Effector memory CD8-positive, alpha-beta T cell (primary cell): ENCODE data around the gene BDH1.

Experiments
- ATAC-seq: fragments of 150-1000 bp; cut with Tn5 transposase; replicated peaks from 2 replicates; pipeline ENCODE4 v1.10.0; 2021; ENCODE audit warnings: mild to moderate bottlenecking, moderate library complexity
- DNase-seq, 3 experiments: peaks; one replicate each; pipeline ENCODE4 v3.0.0; 2021
- H3K27ac Mint-ChIP-seq, 2 donors: one replicate each; pipeline ENCODE4 v1.8.0; 2022; ENCODE audit warnings: mild to moderate bottlenecking in 2 of 2, mixed read lengths in 2 of 2, moderate library complexity in 2 of 2
- H3K27me3 Mint-ChIP-seq, 2 donors: one replicate each; pipeline ENCODE4 v1.8.0; 2022; ENCODE audit warnings: mixed read lengths in 2 of 2
- H3K36me3 Mint-ChIP-seq: one replicate; pipeline ENCODE4 v1.8.0; 2022; ENCODE audit warnings: mild to moderate bottlenecking, moderate library complexity, mixed read lengths; ENCODE audit not compliant: insufficient read depth
- H3K4me1 Mint-ChIP-seq, 2 donors: one replicate each; pipeline ENCODE4 v1.8.0; 2022; ENCODE audit warnings: low read depth in 2 of 2, mixed read lengths in 2 of 2
- H3K4me3 Mint-ChIP-seq, 2 donors: one replicate each; pipeline ENCODE4 v1.8.0; 2022; ENCODE audit warnings: mild to moderate bottlenecking in 2 of 2, mixed read lengths in 2 of 2, moderate library complexity in 2 of 2
- H3K9me3 Mint-ChIP-seq, 2 donors: one replicate each; pipeline ENCODE4 v1.8.0; 2022; ENCODE audit warnings: mixed read lengths in 2 of 2

Gene BDH1

DNA sequence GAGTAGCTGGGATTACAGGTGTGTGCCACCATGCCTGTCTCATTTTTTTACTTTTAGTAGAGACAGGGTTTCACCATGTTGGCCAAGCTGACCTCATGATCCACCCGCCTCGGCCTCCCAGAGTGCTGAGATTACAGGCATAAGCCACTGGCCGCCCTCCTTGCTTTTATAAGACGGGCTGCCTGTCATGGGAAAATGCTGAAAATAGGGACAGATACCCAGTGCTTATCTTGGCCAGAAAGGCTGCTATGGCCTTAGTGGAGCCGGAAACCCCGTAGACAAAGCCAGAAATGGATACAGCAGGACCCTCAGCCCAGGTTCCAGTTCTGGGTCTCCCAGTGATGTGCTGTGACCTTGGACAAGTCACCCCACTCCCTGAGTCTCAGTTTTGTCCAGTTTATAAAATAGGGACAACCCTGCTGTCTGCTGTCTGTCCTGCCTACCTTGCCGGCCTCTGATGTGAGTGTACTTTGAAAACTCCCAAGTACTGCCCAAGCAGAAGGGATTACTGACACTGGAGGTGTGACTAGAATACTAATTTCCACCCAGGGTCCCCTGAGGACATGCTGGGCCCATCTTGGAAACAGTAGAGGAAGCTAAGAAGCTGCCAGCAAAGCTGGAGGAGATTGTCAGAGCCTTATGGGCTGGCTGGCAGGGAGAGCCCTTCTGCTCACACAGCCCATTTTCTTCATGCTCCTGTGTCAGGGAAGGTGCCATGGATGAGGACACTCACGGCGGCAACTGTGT is 59.6 kb downstream of the BDH1 start:
- DNase-seq, result no peak
- Mint-ChIP-seq H3K27ac (no peak overlapping the region), H3K9me3 (no peaks in the 10 kb centered on the region), H3K4me3 (no peak overlapping the region), H3K4me1 (no peaks in the 10 kb centered on the region), H3K27me3 (peaks cover 19 to 35% of the 10 kb centered on the region in 2 donors), H3K36me3 (no peaks in the 10 kb centered on the region)
- ATAC-seq, result no peak

- no peaks in the 10 kb centered on the region for H3K4me1 Mint-ChIP-seq
- no peak overlapping the region for H3K27ac Mint-ChIP-seq
- H3K27me3 Mint-ChIP-seq, result peaks cover 19 to 39% of the 10 kb centered on the region in 2 donors
- no peak for DNase-seq
- no peak for ATAC-seq
- H3K4me3 Mint-ChIP-seq, result no peak overlapping the region
- H3K9me3 Mint-ChIP-seq, result no peaks in the 10 kb centered on the region
- no peaks in the 10 kb centered on the region for H3K36me3 Mint-ChIP-seq
Observed at GRCh38 chr3:197495499-197495898, 60.3 kb downstream of the BDH1 start.

GRCh38 chr3:197495059-197495455 is 60.7 kb downstream of the BDH1 start:
- Mint-ChIP-seq H3K9me3 (no peaks in the 10 kb centered on the region), H3K4me3 (no peak overlapping the region), H3K27me3 (peaks cover 19 to 43% of the 10 kb centered on the region in 2 donors), H3K4me1 (no peaks in the 10 kb centered on the region), H3K36me3 (no peaks in the 10 kb centered on the region), H3K27ac (no peak overlapping the region)
- ATAC-seq, result no peak
- no peak for DNase-seq

DNA sequence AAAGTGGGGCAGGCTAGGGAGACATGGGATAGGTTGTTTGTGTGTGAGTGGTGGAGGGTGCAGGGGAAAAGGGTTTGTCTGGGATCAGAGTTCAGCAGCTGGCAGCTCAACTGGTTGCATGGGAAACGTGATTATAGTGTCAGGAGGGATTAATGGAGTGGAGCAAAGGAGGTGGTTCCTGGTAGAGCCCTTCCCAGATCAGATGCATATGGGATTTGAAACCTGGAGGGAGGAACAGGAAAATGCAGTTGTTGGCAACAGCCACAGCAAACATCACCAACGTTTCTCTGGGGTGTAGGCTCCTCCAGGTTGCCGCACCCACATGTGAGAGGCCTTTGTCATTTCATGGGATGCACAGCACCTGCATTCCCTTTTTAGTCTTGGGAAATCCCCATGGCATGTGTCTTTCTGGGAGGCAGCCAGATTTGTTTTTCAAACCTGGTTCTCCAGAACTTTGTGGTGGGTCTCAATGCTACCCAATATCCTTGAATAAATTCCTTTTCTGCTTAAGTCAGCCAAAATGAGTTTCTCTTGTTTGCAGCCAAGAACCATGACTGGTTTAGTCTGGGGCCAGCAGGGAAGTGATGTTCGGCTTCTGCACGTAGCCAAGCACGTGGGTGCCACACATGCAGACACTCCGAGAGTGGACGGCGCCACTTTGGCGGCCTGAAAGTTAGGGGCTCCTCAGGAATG is 61.3 kb downstream of the BDH1 start:
- DNase-seq, result no peak
- no peaks in the 10 kb centered on the region for H3K4me1 Mint-ChIP-seq

GRCh38 chr3:197493049-197493448 is 62.7 kb downstream of the BDH1 start:
- Mint-ChIP-seq H3K36me3 (no peaks in the 10 kb centered on the region), H3K4me3 (no peak overlapping the region), H3K27me3 (peaks cover 19 to 46% of the 10 kb centered on the region in 2 donors), H3K27ac (no peak overlapping the region), H3K4me1 (no peaks in the 10 kb centered on the region), H3K9me3 (no peaks in the 10 kb centered on the region)
- DNase-seq (no peak), ATAC-seq (no peak)

More for the DNA sequence above, 61.3 kb downstream of the BDH1 start:
- Mint-ChIP-seq H3K4me3 (no peak overlapping the region), H3K36me3 (no peaks in the 10 kb centered on the region), H3K27ac (no peak overlapping the region), H3K27me3 (peaks cover 19 to 44% of the 10 kb centered on the region in 2 donors), H3K9me3 (no peaks in the 10 kb centered on the region)
- ATAC-seq, result no peak

- ATAC-seq, result no peak
- Mint-ChIP-seq H3K27ac (no peak overlapping the region), H3K36me3 (no peaks in the 10 kb centered on the region), H3K4me1 (no peaks in the 10 kb centered on the region), H3K27me3 (peaks cover 21 to 55% of the 10 kb centered on the region in 2 donors), H3K4me3 (no peak overlapping the region), H3K9me3 (no peaks in the 10 kb centered on the region)
- DNase-seq, result no peak
Observed at GRCh38 chr3:197491923-197492664, 63.7 kb downstream of the BDH1 start.

DNA sequence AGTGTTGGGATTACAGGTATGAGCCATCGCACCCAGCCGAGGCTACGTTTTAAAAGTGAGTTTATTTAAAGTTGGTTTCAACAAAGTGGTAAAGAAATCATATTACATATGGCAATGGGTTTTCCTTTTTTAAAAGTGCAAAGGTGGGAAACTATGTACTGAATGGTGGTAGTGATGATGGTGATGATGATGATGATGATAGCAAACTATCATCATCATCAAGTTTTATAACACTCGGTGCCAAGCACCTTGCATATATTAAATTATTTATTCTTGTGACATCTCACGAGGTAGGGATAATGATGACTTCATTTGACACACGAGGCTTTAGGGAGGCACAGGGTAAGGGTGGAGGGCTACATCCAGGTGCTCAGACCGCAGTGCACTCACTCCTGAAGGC is 64.3 kb downstream of the BDH1 start:
- H3K36me3 Mint-ChIP-seq, result no peaks in the 10 kb centered on the region
- peaks cover 27 to 59% of the 10 kb centered on the region in 2 donors for H3K27me3 Mint-ChIP-seq
- DNase-seq, result no peak

DNA sequence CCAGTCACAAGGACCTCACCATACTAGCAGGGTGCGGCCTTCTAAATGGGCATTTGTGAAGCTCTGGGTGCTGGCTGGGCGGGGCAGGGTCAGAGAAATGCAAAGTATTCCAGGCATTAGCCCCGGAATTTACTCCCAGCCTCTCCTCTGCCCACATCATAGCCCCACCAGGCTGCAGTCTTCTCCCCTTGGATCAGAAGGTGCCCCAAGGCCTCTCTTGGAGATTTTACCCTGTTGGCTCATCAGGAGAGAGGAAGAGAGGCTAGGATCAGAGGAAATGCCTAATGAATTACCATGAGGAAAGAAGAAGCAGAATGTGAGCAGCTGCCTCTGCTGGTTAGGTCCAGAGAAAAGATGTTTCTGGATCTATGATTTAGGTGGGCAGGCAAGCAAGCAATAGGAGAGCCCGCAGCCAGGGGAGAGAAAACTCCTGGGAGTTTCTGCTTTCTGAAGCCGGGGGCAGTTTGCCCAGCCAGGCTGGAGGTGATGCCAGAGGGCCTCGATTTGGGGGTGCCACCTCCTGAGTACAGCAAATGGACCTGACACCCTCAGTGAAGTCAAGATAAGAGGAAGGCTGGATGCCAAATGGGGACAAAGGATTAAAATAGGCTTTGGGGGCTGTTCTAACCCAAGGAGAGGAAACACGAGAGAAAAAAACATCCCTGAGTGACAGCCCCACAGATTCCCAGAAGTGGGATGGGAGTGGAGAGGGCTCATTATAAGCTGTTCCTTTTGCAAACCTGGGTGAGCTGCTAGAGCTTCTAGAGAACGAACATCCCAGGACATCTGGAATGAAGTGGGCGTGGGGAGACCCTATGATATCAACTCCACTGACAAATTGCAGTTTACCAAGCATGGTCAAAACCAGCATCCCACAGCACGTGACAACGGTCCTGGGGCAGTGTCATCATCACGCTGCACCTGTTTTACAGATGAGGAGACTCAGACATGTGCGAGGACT is 65.4 kb downstream of the BDH1 start:
- peaks cover 27 to 61% of the 10 kb centered on the region in 2 donors for H3K27me3 Mint-ChIP-seq
- no peak overlapping the region for H3K4me3 Mint-ChIP-seq
- ATAC-seq, result no peak
- no peak overlapping the region for H3K27ac Mint-ChIP-seq
- no peaks in the 10 kb centered on the region for H3K4me1 Mint-ChIP-seq
- no peaks in the 10 kb centered on the region for H3K9me3 Mint-ChIP-seq
- DNase-seq, result no peak
- H3K36me3 Mint-ChIP-seq, result no peaks in the 10 kb centered on the region

More for the DNA sequence above, 64.3 kb downstream of the BDH1 start:
- Mint-ChIP-seq H3K27ac (no peak overlapping the region), H3K9me3 (no peaks in the 10 kb centered on the region), H3K4me1 (no peaks in the 10 kb centered on the region), H3K4me3 (no peak overlapping the region)
- no peak for ATAC-seq

DNA sequence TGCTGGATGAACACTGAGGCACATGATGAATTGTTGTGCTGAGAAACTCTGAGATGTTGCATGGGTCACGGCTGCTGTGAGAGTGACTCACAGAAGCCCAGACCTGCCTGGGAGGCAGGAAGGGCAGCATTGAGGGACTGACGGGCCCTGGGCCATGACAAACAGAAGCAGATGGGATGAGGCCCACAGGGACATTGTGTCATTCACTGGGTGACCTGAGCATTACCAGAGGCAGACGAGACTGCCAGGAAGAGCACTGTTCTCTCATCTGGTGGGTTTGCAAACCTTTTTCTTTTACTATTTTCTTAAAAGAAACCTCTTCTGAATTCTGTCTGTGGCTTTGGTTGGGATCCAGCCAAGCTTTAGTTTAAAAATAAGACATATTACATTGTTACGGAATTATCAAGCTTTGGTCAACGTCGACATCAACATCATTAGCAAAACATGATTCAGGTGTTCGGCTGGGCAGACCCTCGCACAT is 67.8 kb downstream of the BDH1 start:
- no peak overlapping the region for H3K27ac Mint-ChIP-seq
- H3K36me3 Mint-ChIP-seq, result no peaks in the 10 kb centered on the region
- peaks cover 10 to 50% of the 10 kb centered on the region in 2 donors for H3K27me3 Mint-ChIP-seq
- H3K4me3 Mint-ChIP-seq, result no peak overlapping the region
- H3K4me1 Mint-ChIP-seq, result no peaks in the 10 kb centered on the region
- ATAC-seq (no peak), DNase-seq (no peak)
- no peaks in the 10 kb centered on the region for H3K9me3 Mint-ChIP-seq

DNA sequence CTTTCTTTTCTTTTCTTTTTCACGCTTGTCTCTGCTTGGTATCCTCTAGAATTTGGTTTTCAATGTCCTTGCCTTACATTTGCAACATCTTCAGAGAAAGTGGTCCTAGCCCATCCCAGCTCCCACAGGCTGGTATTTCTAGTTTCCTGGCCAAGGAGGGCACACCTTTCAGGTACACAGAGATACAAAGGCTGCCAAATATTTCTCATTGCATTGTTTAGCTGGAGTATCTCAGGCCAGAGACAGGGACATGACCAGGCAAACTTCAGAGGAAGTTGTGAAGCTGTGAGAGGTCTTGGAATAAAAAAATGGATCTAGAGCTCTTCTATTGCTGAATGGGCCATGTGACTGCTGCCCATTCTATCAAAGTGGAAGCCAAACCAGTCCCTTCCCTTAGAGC is 68.9 kb downstream of the BDH1 start:
- H3K27ac Mint-ChIP-seq, result no peak overlapping the region
- DNase-seq (no peak), ATAC-seq (no peak)
- H3K9me3 Mint-ChIP-seq, result no peaks in the 10 kb centered on the region
- no peaks in the 10 kb centered on the region for H3K36me3 Mint-ChIP-seq
- H3K4me1 Mint-ChIP-seq, result no peaks in the 10 kb centered on the region
- no peak overlapping the region for H3K4me3 Mint-ChIP-seq
- peaks cover 10 to 39% of the 10 kb centered on the region in 2 donors for H3K27me3 Mint-ChIP-seq

GRCh38 chr3:197485143-197485542 is 70.6 kb downstream of the BDH1 start:
- H3K4me1 Mint-ChIP-seq, result no peaks in the 10 kb centered on the region
- DNase-seq (no peak), ATAC-seq (no peak)
- H3K4me3 Mint-ChIP-seq, result no peak overlapping the region
- no peak overlapping the region for H3K27ac Mint-ChIP-seq
- no peaks in the 10 kb centered on the region for H3K36me3 Mint-ChIP-seq
- H3K27me3 Mint-ChIP-seq, result peaks cover 14 to 45% of the 10 kb centered on the region in 2 donors
- no peaks in the 10 kb centered on the region for H3K9me3 Mint-ChIP-seq

DNA sequence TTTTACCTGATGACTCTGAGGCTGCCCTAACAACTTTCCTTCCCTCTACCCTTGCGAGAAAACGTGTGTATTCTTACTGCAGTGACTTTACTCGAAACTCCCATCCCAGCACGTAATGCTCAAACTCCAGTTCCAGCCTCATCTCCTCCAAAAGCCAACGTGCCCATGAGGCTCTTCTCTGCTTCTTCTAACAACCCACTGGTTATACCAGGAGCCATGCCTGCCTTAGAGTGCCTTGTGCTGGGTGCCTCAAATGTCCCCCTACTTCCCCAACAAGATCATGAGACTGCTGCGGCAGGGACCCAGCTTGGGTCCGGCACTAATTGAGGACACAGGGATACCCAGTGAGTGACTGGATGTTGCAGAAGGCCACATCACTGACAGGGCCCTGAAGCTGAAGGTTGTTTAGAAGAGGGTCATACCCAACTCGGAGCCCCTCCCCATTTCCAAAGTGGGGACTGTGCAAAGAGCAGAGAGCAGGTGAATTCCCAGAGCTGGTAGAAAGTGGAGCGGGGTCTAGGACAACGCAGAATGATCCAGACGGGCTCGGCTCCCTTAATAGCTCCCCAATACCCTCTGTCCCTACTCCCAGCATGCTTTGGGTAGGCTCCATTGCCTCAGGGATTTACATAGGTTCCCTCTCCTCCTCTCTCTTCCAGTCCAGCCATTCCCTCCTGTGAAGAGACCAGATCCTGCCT is 71.4 kb downstream of the BDH1 start:
- Mint-ChIP-seq H3K4me3 (no peak overlapping the region), H3K36me3 (no peaks in the 10 kb centered on the region), H3K27me3 (peaks cover 21 to 51% of the 10 kb centered on the region in 2 donors), H3K27ac (no peak overlapping the region), H3K9me3 (no peaks in the 10 kb centered on the region), H3K4me1 (no peaks in the 10 kb centered on the region)
- no peak for DNase-seq
- ATAC-seq, result no peak
